ENCODE results near the gene SND1. TPM values are rescaled to one million over a fixed set of nuclear protein-coding genes. Genes with fewer than 3 reads are reported as not detected.

SND1 gene
- total RNA-seq, 1 experiment from 2014 or later: 139 TPM

- POLR2A ChIA-PET (ENCODE audit: unreplicated experiment): no interaction called here
- no peak for ATAC-seq
- TF ChIP-seq CTCF (conservative IDR thresholded peaks at IDR 0.05; ENCODE audit: low read depth, low read length): no peak
- TF ChIP-seq EZH2 (IDR thresholded peaks at IDR 0.05; ENCODE audit: low read length, unreplicated experiment): no peak
- TF ChIP-seq EZH2phosphoT487 (IDR thresholded peaks at IDR 0.05; ENCODE audit: borderline replicate concordance, low read length): no peak
- Histone ChIP-seq H3K4me3 (ENCODE audit: low read length) (no peak overlapping the region), H3K4me1 (ENCODE audit: insufficient read depth, low read length) (no peaks in the 10 kb centered on the region), H3K27me3 (ENCODE audit: low read length) (no peaks in the 10 kb centered on the region), H4K20me1 (ENCODE audit: low read length) (no peaks in the 10 kb centered on the region), H3K36me3 (ENCODE audit: low read depth, low read length) (peaks cover 16% of the 10 kb centered on the region), H3K9me2 (replicated peaks; ENCODE audit: low read length) (no peaks in the 10 kb centered on the region), H3K79me2 (ENCODE audit: low read length) (0 out of 2 replicates have a peak, but pooled peaks cover 3% of the 10 kb centered on the region), H3K27ac (ENCODE audit: low read length) (no peak overlapping the region), H3F3A (ENCODE audit: low read length, unreplicated experiment) (no peaks in the 10 kb centered on the region), H2AFZ (ENCODE audit: low read length) (no peak overlapping the region), H3K4me2 (ENCODE audit: low read length) (no peak overlapping the region), H3K9me3 (ENCODE audit: low read length) (no peaks in the 10 kb centered on the region), H3K9ac (ENCODE audit: low read length) (no peak overlapping the region)
- CTCF ChIA-PET: no interaction called here
- intact Hi-C loops (cut with micrococcal nuclease): no loop called here
- DNase-seq: no peak
- no TSS peak for BruUV-seq (replicated peaks)
Observed at GRCh38 chr7:127884066-127884559, 232.1 kb downstream of the SND1 start.

GRCh38 chr7:127885222-127885772, 233.3 kb downstream of the SND1 start:
- Histone ChIP-seq H3K9me3 (ENCODE audit: low read length) (no peaks in the 10 kb centered on the region), H2AFZ (ENCODE audit: low read length) (no peak overlapping the region), H3K79me2 (ENCODE audit: low read length) (0 out of 2 replicates have a peak, but pooled peaks cover 3% of the 10 kb centered on the region), H3K4me3 (ENCODE audit: low read length) (no peak overlapping the region), H3K9ac (ENCODE audit: low read length) (no peak overlapping the region), H3K4me2 (ENCODE audit: low read length) (no peak overlapping the region), H4K20me1 (ENCODE audit: low read length) (no peaks in the 10 kb centered on the region), H3K36me3 (ENCODE audit: low read depth, low read length) (peaks cover 23% of the 10 kb centered on the region), H3F3A (ENCODE audit: low read length, unreplicated experiment) (no peaks in the 10 kb centered on the region), H3K27ac (ENCODE audit: low read length) (no peak overlapping the region), H3K4me1 (ENCODE audit: insufficient read depth, low read length) (no peaks in the 10 kb centered on the region), H3K9me2 (replicated peaks; ENCODE audit: low read length) (no peaks in the 10 kb centered on the region), H3K27me3 (ENCODE audit: low read length) (no peaks in the 10 kb centered on the region)
- CTCF ChIA-PET: no interaction called here
- no peak for ATAC-seq
- BruUV-seq (replicated peaks): no TSS peak
- TF ChIP-seq EZH2phosphoT487 (IDR thresholded peaks at IDR 0.05; ENCODE audit: borderline replicate concordance, low read length) (no peak), CTCF (conservative IDR thresholded peaks at IDR 0.05; ENCODE audit: low read depth, low read length) (no peak)
- no peak for DNase-seq
- POLR2A ChIA-PET (ENCODE audit: unreplicated experiment): no interaction called here
- intact Hi-C loops (cut with micrococcal nuclease): no loop called here

- no peaks in the 10 kb centered on the region for H3K9me2 ChIP-seq (replicated peaks; ENCODE audit: low read length)
- no peak overlapping the region for H3K27ac ChIP-seq (ENCODE audit: low read length)
- H3K36me3 ChIP-seq (ENCODE audit: low read depth, low read length): peaks cover 24% of the 10 kb centered on the region
- H3K27me3 ChIP-seq (ENCODE audit: low read length): no peaks in the 10 kb centered on the region
- H2AFZ ChIP-seq (ENCODE audit: low read length): no peak overlapping the region
- H3K79me2 ChIP-seq (ENCODE audit: low read length): 0 out of 2 replicates have a peak, but pooled peaks cover 2% of the 10 kb centered on the region
- no TSS peak for BruUV-seq (replicated peaks)
- POLR2A ChIA-PET (ENCODE audit: unreplicated experiment): no interaction called here
- H3K9me3 ChIP-seq (ENCODE audit: low read length): no peaks in the 10 kb centered on the region
- no peaks in the 10 kb centered on the region for H4K20me1 ChIP-seq (ENCODE audit: low read length)
- H3K4me3 ChIP-seq (ENCODE audit: low read length): no peak overlapping the region
- no peaks in the 10 kb centered on the region for H3F3A ChIP-seq (ENCODE audit: low read length, unreplicated experiment)
- intact Hi-C loops (cut with micrococcal nuclease): no loop called here
- ATAC-seq (peak; percentile 37; the same call in 1 of the 2 replicates), DNase-seq (no peak)
- TF ChIP-seq EZH2 (IDR thresholded peaks at IDR 0.05; ENCODE audit: low read length, unreplicated experiment) (no peak), CTCF (conservative IDR thresholded peaks at IDR 0.05; ENCODE audit: low read depth, low read length) (no peak), EZH2phosphoT487 (IDR thresholded peaks at IDR 0.05; ENCODE audit: borderline replicate concordance, low read length) (no peak)
- CTCF ChIA-PET: no interaction called here
- no peak overlapping the region for H3K4me2 ChIP-seq (ENCODE audit: low read length)
- H3K9ac ChIP-seq (ENCODE audit: low read length): no peak overlapping the region
- H3K4me1 ChIP-seq (ENCODE audit: insufficient read depth, low read length): no peaks in the 10 kb centered on the region
Observed at GRCh38 chr7:127885843-127886242, 233.8 kb downstream of the SND1 start.

All from PC-3 (cell line).